ENCODE data around the gene ZBTB20. TPM values are rescaled to one million over a fixed set of nuclear protein-coding genes. Genes with fewer than 3 reads are reported as not detected.

Gene ZBTB20
- total RNA-seq, 3 donors from 2014 or later (not counting 1 experiment from before 2014, with no cell fraction given), result 52.7 to 58.3 (median 55.9) TPM

- Mint-ChIP-seq H3K27me3 (ENCODE audit: low read depth in 2 of 2) (no peaks in the 10 kb centered on the region), H3K4me3 (no peak overlapping the region), H3K27ac (no peak overlapping the region), H3K4me1 (peaks cover 18 to 21% of the 10 kb centered on the region in 2 donors), H3K9me3 (no peaks in the 10 kb centered on the region), H3K36me3 (no peaks in the 10 kb centered on the region)
- no peaks in the 10 kb centered on the region for H3K27me3 ChIP-seq (ENCODE audit: control insufficient read depth, insufficient read depth, low read length)
- H3K36me3 ChIP-seq (ENCODE audit: control insufficient read depth, insufficient read depth, low read length), result no peaks in the 10 kb centered on the region
- DNase-seq (no peak), ATAC-seq (no peak)
- intact Hi-C loops (cut with micrococcal nuclease), result no loop called here
- no peaks in the 10 kb centered on the region for H3K9me3 ChIP-seq (ENCODE audit: control insufficient read depth, insufficient read depth, low read length)
- no peak overlapping the region for H3K27ac ChIP-seq (ENCODE audit: low read length)
- 100% methylated on average over 1 of the region's 1 CpG for WGBS (ENCODE audit: insufficient coverage)
- TF ChIP-seq, protein P1, sequence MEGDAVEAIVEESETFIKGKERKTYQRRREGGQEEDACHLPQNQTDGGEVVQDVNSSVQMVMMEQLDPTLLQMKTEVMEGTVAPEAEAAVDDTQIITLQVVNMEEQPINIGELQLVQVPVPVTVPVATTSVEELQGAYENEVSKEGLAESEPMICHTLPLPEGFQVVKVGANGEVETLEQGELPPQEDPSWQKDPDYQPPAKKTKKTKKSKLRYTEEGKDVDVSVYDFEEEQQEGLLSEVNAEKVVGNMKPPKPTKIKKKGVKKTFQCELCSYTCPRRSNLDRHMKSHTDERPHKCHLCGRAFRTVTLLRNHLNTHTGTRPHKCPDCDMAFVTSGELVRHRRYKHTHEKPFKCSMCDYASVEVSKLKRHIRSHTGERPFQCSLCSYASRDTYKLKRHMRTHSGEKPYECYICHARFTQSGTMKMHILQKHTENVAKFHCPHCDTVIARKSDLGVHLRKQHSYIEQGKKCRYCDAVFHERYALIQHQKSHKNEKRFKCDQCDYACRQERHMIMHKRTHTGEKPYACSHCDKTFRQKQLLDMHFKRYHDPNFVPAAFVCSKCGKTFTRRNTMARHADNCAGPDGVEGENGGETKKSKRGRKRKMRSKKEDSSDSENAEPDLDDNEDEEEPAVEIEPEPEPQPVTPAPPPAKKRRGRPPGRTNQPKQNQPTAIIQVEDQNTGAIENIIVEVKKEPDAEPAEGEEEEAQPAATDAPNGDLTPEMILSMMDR (IDR thresholded peaks at IDR 0.05), result no peak
- no peak overlapping the region for H3K4me3 ChIP-seq (ENCODE audit: low read length)
- H3K4me1 ChIP-seq (ENCODE audit: control insufficient read depth, insufficient read depth, low read length), result peaks cover 4% of the 10 kb centered on the region
Observed at GRCh38 chr3:114508976-114509375, 638.1 kb downstream of the ZBTB20 start.

GRCh38 chr3:114508208-114508607 is 638.9 kb downstream of the ZBTB20 start:
- Mint-ChIP-seq H3K9me3 (no peaks in the 10 kb centered on the region), H3K27me3 (ENCODE audit: low read depth in 2 of 2) (no peaks in the 10 kb centered on the region), H3K27ac (no peak overlapping the region), H3K4me1 (peaks cover 18 to 21% of the 10 kb centered on the region in 2 donors), H3K36me3 (no peaks in the 10 kb centered on the region), H3K4me3 (no peak overlapping the region)
- Histone ChIP-seq H3K27me3 (ENCODE audit: control insufficient read depth, insufficient read depth, low read length) (no peaks in the 10 kb centered on the region), H3K36me3 (ENCODE audit: control insufficient read depth, insufficient read depth, low read length) (no peaks in the 10 kb centered on the region), H3K4me3 (ENCODE audit: low read length) (no peak overlapping the region), H3K9me3 (ENCODE audit: control insufficient read depth, insufficient read depth, low read length) (no peaks in the 10 kb centered on the region), H3K27ac (ENCODE audit: low read length) (no peak overlapping the region), H3K4me1 (ENCODE audit: control insufficient read depth, insufficient read depth, low read length) (peaks cover 4% of the 10 kb centered on the region)
- no peak for ATAC-seq
- TF ChIP-seq, protein P1 (IDR thresholded peaks at IDR 0.05), result no peak
- intact Hi-C loops (cut with micrococcal nuclease), result no loop called here
- WGBS (ENCODE audit: insufficient coverage), result no CpG with 5 or more reads among the region's 1 CpG
- no peak for DNase-seq

- TF ChIP-seq, protein P1 (IDR thresholded peaks at IDR 0.05), result no peak
- WGBS (ENCODE audit: insufficient coverage), result 95% methylated on average over 6 of the region's 6 CpGs
- no peak for DNase-seq
- Histone ChIP-seq H3K36me3 (ENCODE audit: control insufficient read depth, insufficient read depth, low read length) (no peaks in the 10 kb centered on the region), H3K4me1 (ENCODE audit: control insufficient read depth, insufficient read depth, low read length) (peaks cover 4% of the 10 kb centered on the region), H3K27me3 (ENCODE audit: control insufficient read depth, insufficient read depth, low read length) (no peaks in the 10 kb centered on the region), H3K4me3 (ENCODE audit: low read length) (no peak overlapping the region), H3K9me3 (ENCODE audit: control insufficient read depth, insufficient read depth, low read length) (no peaks in the 10 kb centered on the region), H3K27ac (ENCODE audit: low read length) (no peak overlapping the region)
- no peak overlapping the region for H3K27ac Mint-ChIP-seq
- H3K36me3 Mint-ChIP-seq, result no peaks in the 10 kb centered on the region
- no peak overlapping the region for H3K4me3 Mint-ChIP-seq
- intact Hi-C loops (cut with micrococcal nuclease), result no loop called here
- H3K4me1 Mint-ChIP-seq, result peaks cover 18 to 19% of the 10 kb centered on the region in 2 donors
- H3K9me3 Mint-ChIP-seq, result no peaks in the 10 kb centered on the region
- peaks cover 0 to 2% of the 10 kb centered on the region in 2 donors for H3K27me3 Mint-ChIP-seq (ENCODE audit: low read depth in 2 of 2)
- no peak for ATAC-seq
Observed at GRCh38 chr3:114506591-114507300, 640.3 kb downstream of the ZBTB20 start.
